Mucosa of descending colon (tissue), 3 donors: ENCODE data around the gene ARHGEF11. TPM values are rescaled to one million over a fixed set of nuclear protein-coding genes. Genes with fewer than 3 reads are reported as not detected.

Experiments
- ATAC-seq: fragments of 200-7000 bp; cut with Tn5 transposase; one replicate; pipeline ENCODE4 v1.9.1; 2020; ENCODE audit warnings: mild to moderate bottlenecking, moderate library complexity
- DNase-seq, 3 donors: peaks; one replicate each; pipeline ENCODE4 v3.0.0-alpha.2; 2020
- H3K36me3 ChIP-seq: fragments of 200-600 bp; one replicate; pipeline ENCODE4 v1.8.0; 2021; ENCODE audit warnings: low read depth, mild to moderate bottlenecking
- H3K4me1 ChIP-seq: fragments of 200-600 bp; one replicate; pipeline ENCODE4 v1.8.0; 2021; ENCODE audit warnings: low read depth, mild to moderate bottlenecking
- H3K4me3 ChIP-seq: fragments of 200-600 bp; one replicate; pipeline ENCODE4 v1.8.0; 2021; ENCODE audit warnings: mild to moderate bottlenecking
- H3K9me3 ChIP-seq: fragments of 200-600 bp; one replicate; pipeline ENCODE4 v1.8.0; 2021; ENCODE audit warnings: mild to moderate bottlenecking
- intact Hi-C, 2 donors: fragments of 100-400 bp; cut with DNase I in 1 of 2; cut with micrococcal nuclease in 1 of 2; formaldehyde crosslinking; loops; one replicate each; pipeline versions ENCODE4 v1.11.0 to v1.11.1; 2022; cut with DNase I, micrococcal nuclease
- total RNA-seq, 3 donors: library from RNA; stranded (reverse); fragmentation: NEBNext Ultra II Directional in 2 of 3; extraction: Animal tissue kit (Norgen Biotek cat#: 25700) in 2 of 3; gene quantifications; one replicate each; pipeline versions ENCODE4 v1.2.1 to v1.2.4, GENCODE V29; 2021 to 2023
- TF ChIP-seq, protein P1 (sequence below): fragments of 200-600 bp; IDR thresholded peaks from one replicate; pipeline ENCODE4 v1.8.0; 2022; ENCODE audit warnings: antibody characterized with exemption, mild to moderate bottlenecking
- donor health status: DM: no; HTN: no; CAD: no; lungs with moderate emphysema.
- donor health status: DM: no; HTN: no; CAD: no.
- donor health status: DM: no; HTN: yes; CAD: no.

The ARHGEF11 gene
- total RNA-seq, 3 donors from 2014 or later: 47.7 to 75.1 (median 60.0) TPM

DNA sequence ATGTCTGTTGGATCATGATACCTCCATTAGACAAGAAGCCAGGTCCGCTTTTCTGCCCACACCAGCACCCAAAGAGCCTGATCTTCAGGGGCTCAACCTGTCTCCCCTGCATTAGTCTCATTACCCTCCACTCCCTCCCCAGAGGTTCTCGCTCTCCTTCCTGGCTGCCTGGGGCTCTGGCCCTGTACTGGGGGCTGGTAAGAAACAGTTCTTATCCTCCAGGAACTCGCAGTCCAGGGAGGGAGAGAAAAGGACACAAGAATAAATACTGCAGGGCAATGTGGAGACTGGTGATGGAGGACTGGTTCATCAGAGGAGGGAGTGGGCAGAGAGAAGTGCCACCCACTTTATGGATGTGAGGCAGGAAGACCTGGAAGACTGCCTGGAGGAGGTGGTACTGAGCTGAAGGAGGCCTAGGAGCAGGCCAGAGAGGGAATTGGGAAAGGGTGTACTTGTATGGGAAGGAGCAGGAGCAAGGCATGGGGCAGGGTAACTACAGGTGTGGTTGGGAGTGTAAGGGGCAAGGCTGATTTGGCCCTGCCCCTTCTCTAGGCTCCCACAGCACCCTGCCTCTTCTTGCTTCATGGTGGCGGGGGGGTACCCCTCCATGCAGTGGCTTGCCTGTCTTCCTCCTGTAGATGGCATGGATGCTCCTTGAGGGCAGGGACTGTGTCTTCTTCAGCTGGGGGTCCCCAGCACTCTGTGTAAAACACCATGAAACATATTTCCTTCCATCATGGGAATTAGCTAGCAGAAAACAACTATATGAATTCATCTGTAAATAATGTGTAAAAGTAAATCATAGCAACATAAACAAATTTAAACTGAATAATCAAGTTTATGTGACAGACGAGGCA, 120.2 kb downstream of the ARHGEF11 start:
- TF ChIP-seq, protein P1, sequence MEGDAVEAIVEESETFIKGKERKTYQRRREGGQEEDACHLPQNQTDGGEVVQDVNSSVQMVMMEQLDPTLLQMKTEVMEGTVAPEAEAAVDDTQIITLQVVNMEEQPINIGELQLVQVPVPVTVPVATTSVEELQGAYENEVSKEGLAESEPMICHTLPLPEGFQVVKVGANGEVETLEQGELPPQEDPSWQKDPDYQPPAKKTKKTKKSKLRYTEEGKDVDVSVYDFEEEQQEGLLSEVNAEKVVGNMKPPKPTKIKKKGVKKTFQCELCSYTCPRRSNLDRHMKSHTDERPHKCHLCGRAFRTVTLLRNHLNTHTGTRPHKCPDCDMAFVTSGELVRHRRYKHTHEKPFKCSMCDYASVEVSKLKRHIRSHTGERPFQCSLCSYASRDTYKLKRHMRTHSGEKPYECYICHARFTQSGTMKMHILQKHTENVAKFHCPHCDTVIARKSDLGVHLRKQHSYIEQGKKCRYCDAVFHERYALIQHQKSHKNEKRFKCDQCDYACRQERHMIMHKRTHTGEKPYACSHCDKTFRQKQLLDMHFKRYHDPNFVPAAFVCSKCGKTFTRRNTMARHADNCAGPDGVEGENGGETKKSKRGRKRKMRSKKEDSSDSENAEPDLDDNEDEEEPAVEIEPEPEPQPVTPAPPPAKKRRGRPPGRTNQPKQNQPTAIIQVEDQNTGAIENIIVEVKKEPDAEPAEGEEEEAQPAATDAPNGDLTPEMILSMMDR: no peak
- intact Hi-C loops: no loop called here
- Histone ChIP-seq H3K9me3 (no peaks in the 10 kb centered on the region), H3K4me1 (peaks cover 21% of the 10 kb centered on the region), H3K36me3 (no peaks in the 10 kb centered on the region), H3K4me3 (no peak overlapping the region)
- no peak for ATAC-seq
- no peak for DNase-seq

GRCh38 chr1:156924478-156925153, 120.9 kb downstream of the ARHGEF11 start:
- TF ChIP-seq, protein P1: no peak
- H3K4me3 ChIP-seq: no peak overlapping the region
- intact Hi-C loops: no loop called here
- no peaks in the 10 kb centered on the region for H3K9me3 ChIP-seq
- H3K4me1 ChIP-seq: peaks cover 24% of the 10 kb centered on the region
- DNase-seq: no peak
- no peaks in the 10 kb centered on the region for H3K36me3 ChIP-seq
- ATAC-seq: no peak

GRCh38 chr1:156923670-156924477, 121.7 kb downstream of the ARHGEF11 start:
- Histone ChIP-seq H3K36me3 (no peaks in the 10 kb centered on the region), H3K4me1 (peaks cover 24% of the 10 kb centered on the region), H3K4me3 (no peak overlapping the region), H3K9me3 (no peaks in the 10 kb centered on the region)
- no peak for ATAC-seq
- DNase-seq: no peak
- TF ChIP-seq, protein P1: no peak
- intact Hi-C loops: no loop called here

GRCh38 chr1:156922986-156923669, 122.4 kb downstream of the ARHGEF11 start:
- ATAC-seq (no peak), DNase-seq (no peak)
- intact Hi-C loops: no loop called here
- Histone ChIP-seq H3K4me1 (peaks cover 24% of the 10 kb centered on the region), H3K9me3 (no peaks in the 10 kb centered on the region), H3K36me3 (no peaks in the 10 kb centered on the region), H3K4me3 (no peak overlapping the region)
- TF ChIP-seq, protein P1: no peak

DNA sequence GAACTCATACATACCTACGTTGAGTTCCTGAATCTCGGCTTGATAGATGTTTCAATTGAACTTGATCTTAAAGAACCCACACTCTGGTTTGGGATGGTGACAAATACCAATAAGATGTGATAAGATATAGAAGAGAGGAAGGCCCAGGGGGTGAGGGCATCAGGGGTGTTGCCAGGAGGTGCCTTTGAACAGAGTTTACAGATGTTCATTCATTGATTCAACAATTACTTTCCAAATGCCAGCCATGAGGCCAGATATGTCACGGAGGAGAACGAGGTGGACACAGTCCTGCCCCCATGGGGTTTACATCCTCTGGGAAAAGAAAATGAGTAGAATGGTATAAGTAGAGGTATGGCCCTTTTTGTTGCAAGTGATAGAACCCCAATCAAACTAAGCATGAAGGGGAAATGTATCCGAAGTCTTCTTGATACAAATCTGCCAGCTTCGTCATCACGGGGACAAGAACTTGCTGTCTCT, 124.5 kb downstream of the ARHGEF11 start:
- Histone ChIP-seq H3K36me3 (no peaks in the 10 kb centered on the region), H3K4me3 (no peak overlapping the region), H3K9me3 (no peaks in the 10 kb centered on the region), H3K4me1 (peaks cover 15% of the 10 kb centered on the region)
- TF ChIP-seq, protein P1: no peak
- DNase-seq (no peak), ATAC-seq (no peak)
- intact Hi-C loops: no loop called here
